ENCODE data around the gene CCDC50.

CCDC50 gene

GRCh38 chr3:191342006-191342405 is 12.8 kb downstream of the CCDC50 start:
- no peak for ATAC-seq

GRCh38 chr3:191342411-191342810 is 13.2 kb downstream of the CCDC50 start:
- no peak for ATAC-seq
- TF ChIP-seq CSDC2 (CRISPR knock-in tag; IDR thresholded peaks at IDR 0.05) (no peak), ZNF565 (CRISPR knock-in tag; conservative IDR thresholded peaks at IDR 0.05; ENCODE audit: low read depth) (no peak), ISL1 (CRISPR knock-in tag; IDR thresholded peaks at IDR 0.05) (no peak), TSHZ2 (CRISPR knock-in tag; IDR thresholded peaks at IDR 0.05) (no peak), CREB5 (CRISPR knock-in tag; IDR thresholded peaks at IDR 0.05; ENCODE audit: low read depth) (no peak), RARB (CRISPR knock-in tag; IDR thresholded peaks at IDR 0.05) (no peak), CSRNP3 (CRISPR knock-in tag; IDR thresholded peaks at IDR 0.05) (no peak), PPARA (CRISPR knock-in tag; IDR thresholded peaks at IDR 0.05; ENCODE audit: borderline replicate concordance) (no peak)

More at GRCh38 chr3:191342006-191342405, 12.8 kb downstream of the CCDC50 start:
- TF ChIP-seq ZC3H10 (CRISPR knock-in tag; IDR thresholded peaks at IDR 0.05) (no peak), ZNF8 (CRISPR knock-in tag; IDR thresholded peaks at IDR 0.05) (no peak), TOX (CRISPR knock-in tag; IDR thresholded peaks at IDR 0.05; ENCODE audit: borderline replicate concordance) (no peak), CSRNP3 (CRISPR knock-in tag; IDR thresholded peaks at IDR 0.05) (no peak), GLIS3 (CRISPR knock-in tag; IDR thresholded peaks at IDR 0.05) (no peak), CSDC2 (CRISPR knock-in tag; IDR thresholded peaks at IDR 0.05) (no peak), ESRRG (CRISPR knock-in tag; IDR thresholded peaks at IDR 0.05) (no peak), ZFP30 (CRISPR knock-in tag; IDR thresholded peaks at IDR 0.05) (no peak), ARNTL (CRISPR knock-in tag; IDR thresholded peaks at IDR 0.05; ENCODE audit: borderline replicate concordance, low read depth) (no peak), CREB5 (CRISPR knock-in tag; IDR thresholded peaks at IDR 0.05; ENCODE audit: low read depth) (no peak), TCF4 (CRISPR knock-in tag; IDR thresholded peaks at IDR 0.05; ENCODE audit: borderline replicate concordance) (no peak), ISL1 (CRISPR knock-in tag; IDR thresholded peaks at IDR 0.05) (no peak), ZNF70 (CRISPR knock-in tag; IDR thresholded peaks at IDR 0.05) (no peak), ZNF565 (CRISPR knock-in tag; conservative IDR thresholded peaks at IDR 0.05; ENCODE audit: low read depth) (no peak)

- no peak for TF ChIP-seq BACH2 (CRISPR knock-in tag; IDR thresholded peaks at IDR 0.05; ENCODE audit: borderline replicate concordance)
- TF ChIP-seq ZNF70 (CRISPR knock-in tag; IDR thresholded peaks at IDR 0.05): no peak
- no peak for TF ChIP-seq TOX (CRISPR knock-in tag; IDR thresholded peaks at IDR 0.05; ENCODE audit: borderline replicate concordance)
- no peak for TF ChIP-seq OSR1 (CRISPR knock-in tag; IDR thresholded peaks at IDR 0.05)
- no peak for TF ChIP-seq ZC3H10 (CRISPR knock-in tag; IDR thresholded peaks at IDR 0.05)
- no peak for TF ChIP-seq TSHZ2 (CRISPR knock-in tag; IDR thresholded peaks at IDR 0.05)
- ATAC-seq: no peak
These were observed 13.9 kb downstream of the CCDC50 start for GRCh38 chr3:191343115-191343514.

Measured in SK-N-SH treated with all-trans-retinoic acid at 6 μM for 48 hours (cell line).